ENCODE data around the gene SLC35F1.

The SLC35F1 gene

GRCh38 chr6:118306392-118307238 lies 399.6 kb downstream of the SLC35F1 start:
- no peak for DNase-seq (ENCODE audit: low spot score)

- DNase-seq (ENCODE audit: low spot score) = no peak
These were observed 400.5 kb downstream of the SLC35F1 start for GRCh38 chr6:118307581-118307980.

GRCh38 chr6:118309337-118310093 lies 402.5 kb downstream of the SLC35F1 start:
- DNase-seq (ENCODE audit: low spot score) = no peak

GRCh38 chr6:118313208-118313607 lies 406.1 kb downstream of the SLC35F1 start:
- DNase-seq (ENCODE audit: low spot score) = peak; percentile 19

- peak; percentile 12 for DNase-seq (ENCODE audit: low spot score)
These were observed 406.7 kb downstream of the SLC35F1 start for GRCh38 chr6:118313762-118314161.

GRCh38 chr6:118316796-118317384 lies 409.8 kb downstream of the SLC35F1 start:
- DNase-seq (ENCODE audit: low spot score) = no peak

GRCh38 chr6:118317581-118318563 lies 410.8 kb downstream of the SLC35F1 start:
- no peak for DNase-seq (ENCODE audit: low spot score)

GRCh38 chr6:118318648-118319047 lies 411.6 kb downstream of the SLC35F1 start:
- no peak for DNase-seq (ENCODE audit: low spot score)

GRCh38 chr6:118319416-118319815 lies 412.4 kb downstream of the SLC35F1 start:
- DNase-seq (ENCODE audit: low spot score) = no peak

- peak; percentile 7 for DNase-seq (ENCODE audit: low spot score)
These were observed 413.0 kb downstream of the SLC35F1 start for GRCh38 chr6:118319894-118320649.

- no peak for DNase-seq (ENCODE audit: low spot score)
These were observed 413.6 kb downstream of the SLC35F1 start for GRCh38 chr6:118320652-118321051.

- no peak for DNase-seq (ENCODE audit: low spot score)
These were observed 417.1 kb downstream of the SLC35F1 start for GRCh38 chr6:118324116-118324515.

GRCh38 chr6:118325220-118325860 lies 418.3 kb downstream of the SLC35F1 start:
- DNase-seq (ENCODE audit: low spot score) = no peak

- DNase-seq (ENCODE audit: low spot score) = no peak
These were observed 419.6 kb downstream of the SLC35F1 start for GRCh38 chr6:118326712-118327111.

- DNase-seq (ENCODE audit: low spot score) = no peak
These were observed 420.2 kb downstream of the SLC35F1 start for GRCh38 chr6:118327237-118327636.

GRCh38 chr6:118333772-118334171 lies 426.7 kb downstream of the SLC35F1 start:
- DNase-seq (ENCODE audit: low spot score) = no peak

GRCh38 chr6:118334634-118335033 lies 427.6 kb downstream of the SLC35F1 start:
- no peak for DNase-seq (ENCODE audit: low spot score)

- no peak for DNase-seq (ENCODE audit: low spot score)
These were observed 428.3 kb downstream of the SLC35F1 start for GRCh38 chr6:118335325-118335816.

GRCh38 chr6:118344014-118344670 lies 437.1 kb downstream of the SLC35F1 start:
- no peak for DNase-seq (ENCODE audit: low spot score)

All from SK-N-DZ (cell line).